Suprapubic skin (tissue), 4 donors: Measurements from ENCODE around the gene HSP90B1. TPM values are rescaled to one million over a fixed set of nuclear protein-coding genes. Genes with fewer than 3 reads are reported as not detected.

ENCODE experiments used
- DNase-seq, 2 donors: peaks; one replicate each; pipeline ENCODE4 v3.0.0-alpha.2; 2019; ENCODE audit warnings: low spot score in 2 of 2
- H3K27ac ChIP-seq: fragments of 200-600 bp; sonication (generic); one replicate; pipeline ENCODE4 v1.5.1; 2019
- H3K27me3 ChIP-seq: fragments of 200-600 bp; sonication (generic); one replicate; pipeline ENCODE4 v1.5.1; 2019
- H3K36me3 ChIP-seq: fragments of 200-600 bp; sonication (generic); one replicate; pipeline ENCODE4 v1.5.1; 2019
- H3K4me1 ChIP-seq: fragments of 200-600 bp; sonication (generic); one replicate; pipeline ENCODE4 v1.5.1; 2019
- H3K4me3 ChIP-seq: fragments of 200-600 bp; sonication (generic); one replicate; pipeline ENCODE4 v1.5.1; 2019; ENCODE audit warnings: mild to moderate bottlenecking
- H3K9me3 ChIP-seq: fragments of 200-600 bp; sonication (generic); one replicate; pipeline ENCODE4 v1.5.1; 2019
- EP300 ChIP-seq: sonication (generic); formaldehyde crosslinking; IDR thresholded peaks from one replicate; pipeline ENCODE4 v1.6.1; 2017; ENCODE audit warnings: antibody characterized with exemption
- POLR2A ChIP-seq, 2 donors: fragments of 450-650 bp; IDR thresholded peaks; one replicate each; pipeline ENCODE4 v1.6.1; 2017; ENCODE audit warnings: antibody characterized with exemption in 2 of 2, mild to moderate bottlenecking in 2 of 2, moderate library complexity in 2 of 2
- POLR2AphosphoS5 ChIP-seq, 3 donors: sonication (generic); formaldehyde crosslinking; IDR thresholded peaks; one replicate each; pipeline ENCODE4 v1.6.1; 2017; ENCODE audit warnings: antibody characterized with exemption in 3 of 3
- WGBS: methylation state at CpG from one replicate; pipeline ENCODE4 v1.1.5; 2018; 5-methylcytosine and 5-hydroxymethylcytosine counted together
- total RNA-seq, 4 donors: library from RNA; depleted of rRNA; stranded (reverse); fragments of >200 nt; gene quantifications; one replicate each; pipeline ENCODE4 v1.1.0, GENCODE V29; 2016
- TF ChIP-seq, protein P1 (sequence below), 2 donors: fragments of 200-600 bp in 1 of 2; fragments of 450-650 bp in 1 of 2; sonication (generic) in 1 of 2; IDR thresholded peaks; one replicate each; pipeline ENCODE4 v1.5.1; 2016 to 2019; ENCODE audit warnings: antibody characterized with exemption in 2 of 2, mild to moderate bottlenecking in 1 of 2, moderate library complexity in 1 of 2

HSP90B1 gene
- total RNA-seq, 4 donors from 2014 or later, result 138 to 156 (median 141) TPM

DNA sequence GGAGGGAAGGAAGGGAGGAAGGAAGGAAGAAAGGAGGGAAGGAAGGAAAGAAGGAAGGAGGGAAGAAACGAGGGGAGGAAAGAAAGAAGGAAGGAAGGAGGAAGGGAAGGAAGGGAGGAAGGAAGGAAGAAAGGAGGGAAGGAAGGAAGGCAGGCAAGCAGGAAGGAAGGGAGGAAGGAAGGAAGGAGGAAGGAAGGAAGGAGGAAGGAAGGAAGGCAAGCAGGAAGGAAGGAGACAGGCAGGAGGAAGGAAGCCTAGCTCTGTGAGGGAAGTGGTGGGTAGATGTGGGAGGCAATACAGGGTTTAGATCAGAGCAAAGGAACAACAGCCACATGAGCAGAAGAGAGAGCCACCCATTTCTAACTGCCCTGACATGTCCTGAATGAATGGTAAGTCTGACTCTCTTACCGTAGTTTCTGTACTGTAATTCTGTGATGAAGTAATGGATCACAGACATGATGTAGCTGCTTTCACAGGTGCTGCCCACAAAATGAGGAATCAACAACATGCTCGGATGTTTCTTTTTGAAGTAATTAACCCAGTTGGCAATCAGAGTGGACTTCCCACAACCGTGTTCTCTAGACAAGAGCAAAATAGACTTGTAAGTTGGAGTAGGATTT lies 24.4 kb upstream of the HSP90B1 start:
- TF ChIP-seq EP300 (no peak), POLR2AphosphoS5 (IDR thresholded peaks at IDR 0.05) (no peak), POLR2A (IDR thresholded peaks at IDR 0.05) (no peak)
- TF ChIP-seq, protein P1, sequence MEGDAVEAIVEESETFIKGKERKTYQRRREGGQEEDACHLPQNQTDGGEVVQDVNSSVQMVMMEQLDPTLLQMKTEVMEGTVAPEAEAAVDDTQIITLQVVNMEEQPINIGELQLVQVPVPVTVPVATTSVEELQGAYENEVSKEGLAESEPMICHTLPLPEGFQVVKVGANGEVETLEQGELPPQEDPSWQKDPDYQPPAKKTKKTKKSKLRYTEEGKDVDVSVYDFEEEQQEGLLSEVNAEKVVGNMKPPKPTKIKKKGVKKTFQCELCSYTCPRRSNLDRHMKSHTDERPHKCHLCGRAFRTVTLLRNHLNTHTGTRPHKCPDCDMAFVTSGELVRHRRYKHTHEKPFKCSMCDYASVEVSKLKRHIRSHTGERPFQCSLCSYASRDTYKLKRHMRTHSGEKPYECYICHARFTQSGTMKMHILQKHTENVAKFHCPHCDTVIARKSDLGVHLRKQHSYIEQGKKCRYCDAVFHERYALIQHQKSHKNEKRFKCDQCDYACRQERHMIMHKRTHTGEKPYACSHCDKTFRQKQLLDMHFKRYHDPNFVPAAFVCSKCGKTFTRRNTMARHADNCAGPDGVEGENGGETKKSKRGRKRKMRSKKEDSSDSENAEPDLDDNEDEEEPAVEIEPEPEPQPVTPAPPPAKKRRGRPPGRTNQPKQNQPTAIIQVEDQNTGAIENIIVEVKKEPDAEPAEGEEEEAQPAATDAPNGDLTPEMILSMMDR (IDR thresholded peaks at IDR 0.05), result no peak
- no peaks in the 10 kb centered on the region for H3K4me1 ChIP-seq
- WGBS, result 56% methylated on average over 4 of the region's 4 CpGs
- no peak overlapping the region for H3K4me3 ChIP-seq
- H3K27me3 ChIP-seq, result no peaks in the 10 kb centered on the region
- DNase-seq, result no peak
- H3K36me3 ChIP-seq, result no peaks in the 10 kb centered on the region
- H3K9me3 ChIP-seq, result no peaks in the 10 kb centered on the region
- no peak overlapping the region for H3K27ac ChIP-seq

DNA sequence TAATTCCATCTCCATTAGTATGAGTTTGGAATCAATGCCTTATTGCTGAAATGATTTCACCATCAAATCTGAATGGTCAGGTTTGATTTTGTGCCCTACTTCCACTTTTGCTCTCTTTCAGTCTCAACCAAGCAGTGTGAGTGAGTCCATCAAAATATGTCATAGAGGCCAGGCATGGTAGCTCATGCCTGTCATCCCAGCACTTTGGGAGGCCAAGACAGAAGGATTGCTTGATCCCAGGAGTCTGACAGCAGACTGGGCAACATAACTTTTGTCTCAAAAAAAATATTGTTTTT lies 22.0 kb upstream of the HSP90B1 start:
- no peak for DNase-seq
- Histone ChIP-seq H3K27ac (no peak overlapping the region), H3K4me3 (no peak overlapping the region), H3K27me3 (no peaks in the 10 kb centered on the region), H3K36me3 (no peaks in the 10 kb centered on the region), H3K9me3 (no peaks in the 10 kb centered on the region), H3K4me1 (no peaks in the 10 kb centered on the region)
- TF ChIP-seq EP300, result no peak
- TF ChIP-seq POLR2AphosphoS5 (IDR thresholded peaks at IDR 0.05), result no peak
- TF ChIP-seq, protein P1 (IDR thresholded peaks at IDR 0.05), result no peak
- no peak for TF ChIP-seq POLR2A (IDR thresholded peaks at IDR 0.05)

DNA sequence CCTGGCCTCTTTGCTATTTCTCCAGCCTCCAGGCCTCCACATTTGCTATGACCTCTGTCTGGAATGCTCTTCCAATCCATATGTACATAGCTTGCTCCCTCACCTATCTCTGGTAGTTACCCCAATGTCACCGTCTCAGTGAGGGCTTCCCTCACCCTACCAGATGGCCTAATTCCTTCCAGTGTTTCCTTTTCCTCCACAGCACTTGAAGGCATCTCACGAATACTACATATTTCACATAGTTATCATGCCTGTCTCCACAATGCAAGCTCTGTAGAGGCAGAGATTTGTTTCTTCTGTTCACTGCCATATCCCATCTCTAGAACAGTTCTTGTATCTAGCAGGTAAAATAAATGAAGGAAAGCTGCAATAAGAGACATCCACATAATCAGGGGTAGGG lies 21.3 kb upstream of the HSP90B1 start:
- no peak overlapping the region for H3K4me3 ChIP-seq
- TF ChIP-seq POLR2A (IDR thresholded peaks at IDR 0.05), result no peak
- TF ChIP-seq POLR2AphosphoS5 (IDR thresholded peaks at IDR 0.05), result no peak
- TF ChIP-seq, protein P1 (IDR thresholded peaks at IDR 0.05), result no peak
- TF ChIP-seq EP300, result no peak
- H3K27ac ChIP-seq, result no peak overlapping the region
- no peaks in the 10 kb centered on the region for H3K36me3 ChIP-seq
- no peaks in the 10 kb centered on the region for H3K9me3 ChIP-seq
- 35% methylated on average over 2 of the region's 2 CpGs for WGBS
- no peaks in the 10 kb centered on the region for H3K27me3 ChIP-seq
- H3K4me1 ChIP-seq, result no peaks in the 10 kb centered on the region
- DNase-seq, result no peak

- Histone ChIP-seq H3K27ac (no peak overlapping the region), H3K4me1 (no peaks in the 10 kb centered on the region), H3K36me3 (no peaks in the 10 kb centered on the region), H3K4me3 (no peak overlapping the region), H3K9me3 (no peaks in the 10 kb centered on the region), H3K27me3 (no peaks in the 10 kb centered on the region)
- TF ChIP-seq EP300, result no peak
- WGBS, result 80% methylated on average over 1 of the region's 1 CpG
- DNase-seq, result no peak
Measured at GRCh38 chr12:103909811-103910210, 20.4 kb upstream of the HSP90B1 start.

GRCh38 chr12:103912069-103912468 lies 18.1 kb upstream of the HSP90B1 start:
- WGBS, result 87% methylated on average over 1 of the region's 1 CpG
- H3K27ac ChIP-seq, result no peak overlapping the region
- no peaks in the 10 kb centered on the region for H3K9me3 ChIP-seq

More at GRCh38 chr12:103912069-103912468, 18.1 kb upstream of the HSP90B1 start:
- Histone ChIP-seq H3K4me3 (no peak overlapping the region), H3K4me1 (no peaks in the 10 kb centered on the region), H3K27me3 (no peaks in the 10 kb centered on the region), H3K36me3 (no peaks in the 10 kb centered on the region)
- no peak for DNase-seq
- TF ChIP-seq POLR2A (IDR thresholded peaks at IDR 0.05), result no peak
- TF ChIP-seq EP300, result no peak
- TF ChIP-seq POLR2AphosphoS5 (IDR thresholded peaks at IDR 0.05), result no peak
- TF ChIP-seq, protein P1 (IDR thresholded peaks at IDR 0.05), result no peak
